K562 (cell line): ENCODE results near the gene SORCS2. TPM values are rescaled to one million over a fixed set of nuclear protein-coding genes. Genes with fewer than 3 reads are reported as not detected.

ENCODE experiments used
- CREB3L1 ChIP-seq: fragments of 450-650 bp; IDR thresholded peaks from 2 replicates; pipeline ENCODE4 v1.6.1; 2014; ENCODE audit warnings: low read depth, mild to moderate bottlenecking, moderate library complexity, borderline replicate concordance
- E2F4 ChIP-seq: sonication (generic); formaldehyde crosslinking; IDR thresholded peaks from 2 replicates; pipeline ENCODE4 v1.8.0; 2022; ENCODE audit warnings: mild to moderate bottlenecking, low read depth, missing genetic modification reagents
- GTF2B ChIP-seq: IDR thresholded peaks from 2 replicates; pipeline ENCODE4 v1.6.1; 2011; ENCODE audit not compliant: insufficient read length; ENCODE audit errors: extremely low read depth
- MNT ChIP-seq, 2 experiments: fragments of 450-650 bp; conservative IDR thresholded peaks; 2 replicates each; pipeline ENCODE4 v1.6.1; 2017; ENCODE audit warnings: mild to moderate bottlenecking in 2 of 2, moderate library complexity in 2 of 2
- NUFIP1 ChIP-seq: fragments of 450-650 bp; IDR thresholded peaks from 2 replicates; pipeline ENCODE4 v1.6.1; 2018; ENCODE audit not compliant: partially characterized antibody
- ZMIZ1 ChIP-seq, 2 experiments: fragments of 150-350 bp in 1 of 2; IDR thresholded peaks; 2 replicates each; pipeline ENCODE4 v1.6.1; 2012 to 2016; ENCODE audit warnings: low read depth in 2 of 2, low read length in 2 of 2, mild to moderate bottlenecking in 1 of 2, moderate library complexity in 1 of 2
- polyA plus RNA-seq, 8 experiments: library from polyadenylated mRNA; depleted of rRNA in 4 of 8; stranded (reverse) in 5 of 8; unstranded in 3 of 8; fragments of >200 nt; fragmentation: Nextera tagmentation in 2 of 8; fragmentation: Illumina TruSeq in 1 of 8; extraction: Ambion mirVana in 2 of 8; extraction: Trizol in 1 of 8; gene quantifications; 2 replicates each; pipeline versions ENCODE4 v1.2.1 to v1.2.3, GENCODE V29; 2011 to 2014; ENCODE audit warnings: inconsistent platforms in 1 of 8, missing spikeins in 1 of 8
- total RNA-seq, 7 experiments: library from RNA; depleted of rRNA in 6 of 7; stranded (reverse); fragments of >200 nt in 6 of 7; fragmentation: Illumina TruSeq in 2 of 7; extraction: Trizol in 2 of 7; gene quantifications; 2 replicates each; pipeline versions ENCODE4 v1.2.1 to v1.2.3, GENCODE V29; 2011 to 2021; ENCODE audit warnings: low replicate concordance in 1 of 7

The SORCS2 gene
- total and polyA plus RNA-seq, 9 of the 15 experiments (the other 6 are each of a cell fraction or from before 2014, with no cell fraction given), result not detected

GRCh38 chr4:7354927-7355326 is 162.6 kb downstream of the SORCS2 start (continued):
- no peak for TF ChIP-seq MNT (conservative IDR thresholded peaks at IDR 0.05)
- TF ChIP-seq GTF2B, result no peak
- no peak for TF ChIP-seq CREB3L1
- no peak for TF ChIP-seq NUFIP1
- TF ChIP-seq ZMIZ1 (IDR thresholded peaks at IDR 0.05; ENCODE audit: low read depth in 2 of 2, low read length in 2 of 2), result no peak
- TF ChIP-seq E2F4 (CRISPR knock-in tag), result no peak
